A549 (cell line): ENCODE measurements around the gene ORAI1. TPM values are rescaled to one million over a fixed set of nuclear protein-coding genes. Genes with fewer than 3 reads are reported as not detected.
"Not testable (repeated sequence)": the region's sequence is repeated elsewhere in the genome, so short reads cannot be mapped to it uniquely, and the experiment has no call there.

Experiments used
- ATAC-seq, 2 experiments: fragments of 200-7000 bp in 1 of 2; fragments of >200 bp in 1 of 2; cut with Nextera tagmentation in 1 of 2; cut with Tn5 transposase in 1 of 2; 3 replicates each; pipeline versions ENCODE4 v1.8.0 to v1.9.1; 2018 to 2020; ENCODE audit warnings: mild to moderate bottlenecking in 1 of 2, moderate library complexity in 1 of 2
- CTCF ChIA-PET: fragments of 300-600 bp; sonication (Branson Sonifier 250); formaldehyde crosslinking; extraction: SDS; loops from one replicate; lab custom pipeline; 2021; ENCODE audit warnings: antibody characterized with exemption, inconsistent platforms; lab: Yijun Ruan, JAX
- POLR2A ChIA-PET: fragments of 350-600 bp; formaldehyde crosslinking; extraction: SDS; loops from one replicate; lab custom pipeline; 2021; ENCODE audit warnings: antibody characterized with exemption, inconsistent platforms; lab: Yijun Ruan, JAX
- DNase-seq, 2 experiments: peaks; one replicate each; pipeline versions ENCODE4 v3.0.0 to v3.0.0-alpha.2; 2011 to 2016; ENCODE audit warnings: low read depth in 1 of 2, low spot score in 1 of 2
- FAIRE-seq: peaks from 2 replicates; lab custom pipeline; 2011; peaks lifted over from hg19 to GRCh38; lab: Jason Lieb, UNC
- H3K27ac ChIP-seq, 2 experiments: fragments of >200 bp; sonication (Bioruptor Twin); formaldehyde crosslinking; 3 replicates each; pipeline ENCODE4 v1.5.1; 2016 to 2017
- H3K4me1 ChIP-seq: fragments of >200 bp; sonication (Bioruptor Twin); formaldehyde crosslinking; 3 replicates; pipeline ENCODE4 v1.6.1; 2016
- H3K4me2 ChIP-seq: fragments of >200 bp; sonication (Bioruptor Twin); formaldehyde crosslinking; 3 replicates; pipeline ENCODE4 v1.6.1; 2016
- H3K4me3 ChIP-seq: fragments of >200 bp; sonication (Bioruptor Twin); formaldehyde crosslinking; 3 replicates; pipeline ENCODE4 v1.5.1; 2016
- H3K9me3 ChIP-seq: fragments of >200 bp; sonication (Bioruptor Twin); formaldehyde crosslinking; 3 replicates; pipeline ENCODE4 v1.6.1; 2016
- BHLHE40 ChIP-seq: IDR thresholded peaks from 2 replicates; pipeline ENCODE4 v1.6.1; 2012; ENCODE audit warnings: low read depth, low read length, inconsistent platforms
- CEBPB ChIP-seq, 2 experiments: fragments of >200 bp in 1 of 2; sonication (Bioruptor Twin) in 1 of 2; formaldehyde crosslinking in 1 of 2; IDR thresholded peaks; 2 replicates each; pipeline ENCODE4 v1.6.1; 2012 to 2016
- CHD4 ChIP-seq: fragments of 200-600 bp; sonication (generic); IDR thresholded peaks from 2 replicates; pipeline ENCODE4 v1.6.1; 2016; ENCODE audit warnings: antibody characterized with exemption, mild to moderate bottlenecking, borderline replicate concordance
- EP300 ChIP-seq, 2 experiments: fragments of >200 bp; sonication (Bioruptor Twin); formaldehyde crosslinking; IDR thresholded peaks; 2 replicates in 1 of 2; 3 replicates in 1 of 2; pipeline ENCODE4 v1.6.1; 2016 to 2017
- KDM5A ChIP-seq: fragments of 200-600 bp; sonication (generic); IDR thresholded peaks from 2 replicates; pipeline ENCODE4 v1.6.1; 2016; ENCODE audit warnings: antibody characterized with exemption, mild to moderate bottlenecking
- NFE2L2 ChIP-seq: fragments of 150-350 bp; conservative IDR thresholded peaks from 2 replicates; pipeline ENCODE4 v1.6.1; 2014; ENCODE audit warnings: low read length
- NR3C1 ChIP-seq: fragments of >200 bp; sonication (Bioruptor Twin); formaldehyde crosslinking; IDR thresholded peaks from 3 replicates; pipeline ENCODE4 v1.6.1; 2017
- RAD21 ChIP-seq, 2 experiments: fragments of >200 bp in 1 of 2; sonication (Bioruptor Twin) in 1 of 2; formaldehyde crosslinking in 1 of 2; IDR thresholded peaks in 1 of 2; conservative IDR thresholded peaks in 1 of 2; 2 replicates in 1 of 2; 3 replicates in 1 of 2; pipeline ENCODE4 v1.6.1; 2012 to 2018; ENCODE audit warnings: inconsistent platforms in 1 of 2
- RARB ChIP-seq: fragments of 250-450 bp; sonication (Bioruptor Pico); IDR thresholded peaks from 2 replicates; pipeline ENCODE4 v1.8.0; 2021; ENCODE audit warnings: mild to moderate bottlenecking, moderate library complexity
- RCOR1 ChIP-seq: fragments of 150-350 bp; IDR thresholded peaks from 2 replicates; pipeline ENCODE4 v1.6.1; 2014; ENCODE audit warnings: antibody characterized with exemption, low read length, low read depth
- SREBF2 ChIP-seq: fragments of 450-650 bp; IDR thresholded peaks from 2 replicates; pipeline ENCODE4 v1.6.1; 2014; ENCODE audit warnings: mild to moderate bottlenecking, moderate library complexity
- ZC3H11A ChIP-seq: fragments of 450-650 bp; IDR thresholded peaks from 2 replicates; pipeline ENCODE4 v1.6.1; 2014; ENCODE audit warnings: antibody characterized with exemption, mild to moderate bottlenecking
- ZFP36 ChIP-seq: fragments of 450-650 bp; IDR thresholded peaks from 2 replicates; pipeline ENCODE4 v1.6.1; 2014; ENCODE audit warnings: borderline replicate concordance; ENCODE audit not compliant: partially characterized antibody
- WGBS: methylation state at CpG from one replicate; pipeline ENCODE4 v1.1.6; 2017; ENCODE audit errors: missing lambda C conversion rate; 5-methylcytosine and 5-hydroxymethylcytosine counted together
- polyA plus RNA-seq, 4 experiments: library from polyadenylated mRNA; depleted of rRNA in 3 of 4; stranded (reverse); fragments of >200 nt; fragmentation: RNase III in 1 of 4; extraction: RNeasy Plus Mini Kit Qiagen cat#74134 plus additional on column Dnase treatment in 1 of 4; gene quantifications; 2 replicates in 3 of 4; 3 replicates in 1 of 4; pipeline ENCODE4 v1.2.3, GENCODE V29; 2011 to 2017
- TF ChIP-seq, protein P1 (sequence below): IDR thresholded peaks from 2 replicates; pipeline ENCODE4 v1.6.1; 2012
- TF ChIP-seq, protein P2 (sequence below): IDR thresholded peaks from 2 replicates; pipeline ENCODE4 v1.6.1; 2012; ENCODE audit warnings: low read depth, borderline replicate concordance
- TF ChIP-seq, protein P3 (sequence below): fragments of 250-450 bp; sonication (Bioruptor Pico); IDR thresholded peaks from 2 replicates; pipeline ENCODE4 v1.5.0; 2020; ENCODE audit warnings: low read depth, mild to moderate bottlenecking, moderate library complexity
- TF ChIP-seq, protein P4 (sequence below): fragments of 250-450 bp; sonication (Bioruptor Pico); IDR thresholded peaks from 2 replicates; pipeline ENCODE4 v1.5.0; 2021; ENCODE audit warnings: mild to moderate bottlenecking, moderate library complexity, borderline replicate concordance
- TF ChIP-seq, protein P5 (sequence below): IDR thresholded peaks from 2 replicates; pipeline ENCODE4 v1.6.1; 2012

Gene ORAI1
- polyA plus RNA-seq, 2 of the 4 experiments (the other 2 are of a cell fraction), result 18.7 to 22.1 TPM

DNA sequence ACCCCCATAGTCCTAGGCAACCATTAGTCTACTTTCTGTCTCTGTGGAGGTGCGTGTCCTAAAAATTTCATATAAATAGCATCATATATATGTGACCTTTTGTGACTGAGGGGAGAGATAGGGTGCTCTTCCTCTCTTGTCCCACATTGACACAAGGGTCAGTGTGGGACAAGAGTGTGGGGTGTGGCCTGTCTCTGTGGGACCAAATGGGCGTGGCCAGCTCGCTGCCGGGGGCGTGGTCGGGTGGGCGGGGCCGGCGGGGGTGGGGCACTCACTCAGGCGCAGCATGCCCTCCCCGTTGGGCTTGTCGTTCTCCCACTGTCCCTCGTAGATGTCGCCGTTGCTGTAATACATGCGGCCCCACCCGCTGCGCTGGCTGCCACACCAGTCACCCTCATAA lies 27.7 kb downstream of the ORAI1 start:
- WGBS, result 54% methylated on average over 16 of the region's 18 CpGs
- Histone ChIP-seq H3K9me3 (no peaks in the 10 kb centered on the region), H3K27ac (no peak overlapping the region), H3K4me3 (no peak overlapping the region), H3K4me2 (no peak overlapping the region), H3K4me1 (no peaks in the 10 kb centered on the region)
- ChIA-PET POLR2A (interaction anchor here (0.5 kb wide), 1 partner anchor 23 kb away, joined by 3 read pairs; no protein-coding TSS in a partner anchor), CTCF (interaction anchor here (0.9 to 4.7 kb wide), 2 partner anchors 15 to 102 kb away, joined by 4 to 18 read pairs; no protein-coding TSS in a partner anchor)
- TF ChIP-seq, protein P1, sequence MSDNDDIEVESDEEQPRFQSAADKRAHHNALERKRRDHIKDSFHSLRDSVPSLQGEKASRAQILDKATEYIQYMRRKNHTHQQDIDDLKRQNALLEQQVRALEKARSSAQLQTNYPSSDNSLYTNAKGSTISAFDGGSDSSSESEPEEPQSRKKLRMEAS, result no peak
- no peak for TF ChIP-seq CHD4
- TF ChIP-seq, protein P2, sequence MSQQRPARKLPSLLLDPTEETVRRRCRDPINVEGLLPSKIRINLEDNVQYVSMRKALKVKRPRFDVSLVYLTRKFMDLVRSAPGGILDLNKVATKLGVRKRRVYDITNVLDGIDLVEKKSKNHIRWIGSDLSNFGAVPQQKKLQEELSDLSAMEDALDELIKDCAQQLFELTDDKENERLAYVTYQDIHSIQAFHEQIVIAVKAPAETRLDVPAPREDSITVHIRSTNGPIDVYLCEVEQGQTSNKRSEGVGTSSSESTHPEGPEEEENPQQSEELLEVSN, result no peak
- no peak for TF ChIP-seq RARB (CRISPR knock-in tag)
- TF ChIP-seq NR3C1, result no peak
- TF ChIP-seq RCOR1, result no peak
- TF ChIP-seq CEBPB (IDR thresholded peaks at IDR 0.05), result no peak
- no peak for FAIRE-seq
- no peak for DNase-seq
- ATAC-seq, result no peak

GRCh38 chr12:121656122-121656521 lies 29.8 kb downstream of the ORAI1 start:
- no peak overlapping the region for H3K4me2 ChIP-seq
- CTCF ChIA-PET, result interaction anchor here (1.5 to 4.7 kb wide), 4 partner anchors 12 to 104 kb away, joined by 3 to 18 read pairs (median 8); partner anchors contain the start of gene MORN3
- DNase-seq (no peak), ATAC-seq (no peak), FAIRE-seq (no peak)
- POLR2A ChIA-PET, result no interaction called here
- H3K4me3 ChIP-seq, result no peak overlapping the region
- H3K27ac ChIP-seq, result no peak overlapping the region
- no peaks in the 10 kb centered on the region for H3K9me3 ChIP-seq
- TF ChIP-seq KDM5A (no peak), ZFP36 (peak; percentile 77)
- 92% methylated on average over 2 of the region's 2 CpGs for WGBS
- no peaks in the 10 kb centered on the region for H3K4me1 ChIP-seq

DNA sequence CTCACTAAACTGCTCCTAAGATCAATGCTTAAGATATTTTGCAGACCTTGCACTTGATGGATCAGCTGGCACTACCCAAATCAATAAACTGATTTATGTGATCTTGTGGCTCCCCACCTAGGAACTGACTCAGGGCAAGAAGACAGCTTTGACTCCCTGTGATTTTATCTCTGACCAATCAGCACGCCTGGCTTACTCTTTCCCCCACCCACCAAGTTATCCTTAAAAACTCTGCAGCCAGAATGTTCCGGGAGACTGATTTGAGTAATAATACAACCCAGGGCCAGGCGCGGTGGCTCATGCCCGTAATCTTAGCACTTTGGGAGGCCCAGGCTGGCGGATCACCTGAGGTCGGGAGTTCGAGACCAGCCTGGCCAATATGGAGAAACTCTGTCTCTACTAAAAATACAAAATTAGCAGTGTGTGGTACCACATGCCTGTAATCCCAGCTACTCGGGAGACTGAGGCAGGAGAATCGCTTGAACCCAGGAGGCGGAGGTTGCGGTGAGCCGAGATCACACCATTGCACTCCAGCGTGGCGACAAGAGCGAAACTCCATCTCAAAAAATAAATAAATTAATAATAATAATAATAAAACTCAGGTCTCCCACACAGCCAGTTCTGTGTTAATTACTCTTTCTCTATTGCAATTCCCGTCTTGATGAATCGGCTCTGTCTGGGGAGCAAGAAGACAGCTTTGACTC lies 31.1 kb downstream of the ORAI1 start:
- CTCF ChIA-PET, result interaction anchor here (1.6 to 4.7 kb wide), 3 partner anchors 11 to 105 kb away, joined by 3 to 18 read pairs (median 14); partner anchors contain the start of gene MORN3
- ATAC-seq, result no peak

GRCh38 chr12:121661353-121662105 lies 35.2 kb downstream of the ORAI1 start:
- ATAC-seq, POLR2A ChIA-PET: not testable (repeated sequence)

More for the DNA sequence above, 31.1 kb downstream of the ORAI1 start:
- no peak for FAIRE-seq
- TF ChIP-seq RAD21 (conservative IDR thresholded peaks at IDR 0.05 in 1 of 2, IDR thresholded peaks at IDR 0.05 in 1 of 2), result no peak
- TF ChIP-seq, protein P3, sequence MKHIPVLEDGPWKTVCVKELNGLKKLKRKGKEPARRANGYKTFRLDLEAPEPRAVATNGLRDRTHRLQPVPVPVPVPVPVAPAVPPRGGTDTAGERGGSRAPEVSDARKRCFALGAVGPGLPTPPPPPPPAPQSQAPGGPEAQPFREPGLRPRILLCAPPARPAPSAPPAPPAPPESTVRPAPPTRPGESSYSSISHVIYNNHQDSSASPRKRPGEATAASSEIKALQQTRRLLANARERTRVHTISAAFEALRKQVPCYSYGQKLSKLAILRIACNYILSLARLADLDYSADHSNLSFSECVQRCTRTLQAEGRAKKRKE (CRISPR knock-in tag), result no peak
- TF ChIP-seq BHLHE40, result no peak
- no peak for TF ChIP-seq ZC3H11A
- no peak for TF ChIP-seq CEBPB (IDR thresholded peaks at IDR 0.05)
- TF ChIP-seq SREBF2, result no peak
- TF ChIP-seq, protein P4, sequence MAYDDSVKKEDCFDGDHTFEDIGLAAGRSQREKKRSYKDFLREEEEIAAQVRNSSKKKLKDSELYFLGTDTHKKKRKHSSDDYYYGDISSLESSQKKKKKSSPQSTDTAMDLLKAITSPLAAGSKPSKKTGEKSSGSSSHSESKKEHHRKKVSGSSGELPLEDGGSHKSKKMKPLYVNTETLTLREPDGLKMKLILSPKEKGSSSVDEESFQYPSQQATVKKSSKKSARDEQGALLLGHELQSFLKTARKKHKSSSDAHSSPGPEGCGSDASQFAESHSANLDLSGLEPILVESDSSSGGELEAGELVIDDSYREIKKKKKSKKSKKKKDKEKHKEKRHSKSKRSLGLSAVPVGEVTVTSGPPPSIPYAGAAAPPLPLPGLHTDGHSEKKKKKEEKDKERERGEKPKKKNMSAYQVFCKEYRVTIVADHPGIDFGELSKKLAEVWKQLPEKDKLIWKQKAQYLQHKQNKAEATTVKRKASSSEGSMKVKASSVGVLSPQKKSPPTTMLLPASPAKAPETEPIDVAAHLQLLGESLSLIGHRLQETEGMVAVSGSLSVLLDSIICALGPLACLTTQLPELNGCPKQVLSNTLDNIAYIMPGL (CRISPR knock-in tag), result no peak
- TF ChIP-seq EP300 (IDR thresholded peaks at IDR 0.05), result no peak
- TF ChIP-seq, protein P5, sequence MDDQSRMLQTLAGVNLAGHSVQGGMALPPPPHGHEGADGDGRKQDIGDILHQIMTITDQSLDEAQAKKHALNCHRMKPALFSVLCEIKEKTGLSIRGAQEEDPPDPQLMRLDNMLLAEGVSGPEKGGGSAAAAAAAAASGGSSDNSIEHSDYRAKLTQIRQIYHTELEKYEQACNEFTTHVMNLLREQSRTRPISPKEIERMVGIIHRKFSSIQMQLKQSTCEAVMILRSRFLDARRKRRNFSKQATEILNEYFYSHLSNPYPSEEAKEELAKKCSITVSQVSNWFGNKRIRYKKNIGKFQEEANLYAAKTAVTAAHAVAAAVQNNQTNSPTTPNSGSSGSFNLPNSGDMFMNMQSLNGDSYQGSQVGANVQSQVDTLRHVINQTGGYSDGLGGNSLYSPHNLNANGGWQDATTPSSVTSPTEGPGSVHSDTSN, result no peak
- TF ChIP-seq NFE2L2, result no peak
- TF ChIP-seq, all 56 proteins: peak for 0
- no peak overlapping the region for H3K4me3 ChIP-seq
- H3K4me2 ChIP-seq, result no peak overlapping the region
- POLR2A ChIA-PET, result interaction anchor here (0.6 kb wide), 1 partner anchor 1824 kb away, joined by 5 read pairs; no protein-coding TSS in a partner anchor
- no peaks in the 10 kb centered on the region for H3K4me1 ChIP-seq
- WGBS, result 88% methylated on average over 18 of the region's 18 CpGs
- H3K27ac ChIP-seq, result no peak overlapping the region
- H3K9me3 ChIP-seq, result no peaks in the 10 kb centered on the region
- DNase-seq, result no peak

More at GRCh38 chr12:121661353-121662105, 35.2 kb downstream of the ORAI1 start:
- CTCF ChIA-PET, result interaction anchor here (0.9 to 2.4 kb wide), 7 partner anchors 11 to 112 kb away, joined by 3 to 11 read pairs (median 3); no protein-coding TSS in a partner anchor
- FAIRE-seq, H3K4me1 ChIP-seq, H3K4me3 ChIP-seq, H3K9me3 ChIP-seq, H3K27ac ChIP-seq, DNase-seq, H3K4me2 ChIP-seq: not testable (repeated sequence)
- WGBS, result 78% methylated on average over 11 of the region's 11 CpGs
